Fibroblast of pulmonary artery (primary cell): ENCODE results near the gene CEP112.
A peak's percentile ranks its signal among the peaks of the same experiment; 100 is the strongest.
"Not testable (repeated sequence)": the region's sequence is repeated elsewhere in the genome, so short reads cannot be mapped to it uniquely, and the experiment has no call there.

Source experiments
- DNase-seq: peaks from one replicate; pipeline ENCODE4 v3.0.0-alpha.2; 2010; ENCODE audit warnings: low read depth
- H3K4me3 ChIP-seq: replicated peaks from 2 replicates; pipeline ENCODE4 v1.5.1; 2011; ENCODE audit warnings: low read depth, mild to moderate bottlenecking, control low read depth, low read length, moderate library complexity
- TF ChIP-seq, protein P1 (sequence below): IDR thresholded peaks from 2 replicates; pipeline ENCODE4 v1.5.1; 2011; ENCODE audit warnings: mild to moderate bottlenecking, control low read depth, low read length, inconsistent platforms; ENCODE audit errors: missing control alignments

CEP112 gene

DNA sequence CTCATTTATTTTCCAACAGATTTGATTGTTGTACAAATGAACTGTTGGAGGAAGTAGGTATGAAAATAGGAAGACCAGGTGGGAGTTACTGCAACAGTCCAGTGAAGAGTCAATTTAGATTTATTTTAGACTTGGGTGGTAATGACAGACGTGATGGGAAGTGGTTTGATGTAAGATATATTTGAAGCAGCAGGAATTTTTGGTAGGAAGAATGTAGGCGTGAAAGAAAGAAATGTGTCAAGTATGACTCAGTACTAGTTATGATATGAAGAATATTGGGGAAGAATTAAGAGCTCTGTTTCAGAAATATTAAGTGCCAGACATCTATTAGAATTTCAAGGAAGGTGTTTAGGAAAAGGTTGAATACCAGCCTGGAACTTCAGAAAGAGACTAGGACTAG is 382.6 kb downstream of the CEP112 start:
- DNase-seq = no peak
- TF ChIP-seq, protein P1, sequence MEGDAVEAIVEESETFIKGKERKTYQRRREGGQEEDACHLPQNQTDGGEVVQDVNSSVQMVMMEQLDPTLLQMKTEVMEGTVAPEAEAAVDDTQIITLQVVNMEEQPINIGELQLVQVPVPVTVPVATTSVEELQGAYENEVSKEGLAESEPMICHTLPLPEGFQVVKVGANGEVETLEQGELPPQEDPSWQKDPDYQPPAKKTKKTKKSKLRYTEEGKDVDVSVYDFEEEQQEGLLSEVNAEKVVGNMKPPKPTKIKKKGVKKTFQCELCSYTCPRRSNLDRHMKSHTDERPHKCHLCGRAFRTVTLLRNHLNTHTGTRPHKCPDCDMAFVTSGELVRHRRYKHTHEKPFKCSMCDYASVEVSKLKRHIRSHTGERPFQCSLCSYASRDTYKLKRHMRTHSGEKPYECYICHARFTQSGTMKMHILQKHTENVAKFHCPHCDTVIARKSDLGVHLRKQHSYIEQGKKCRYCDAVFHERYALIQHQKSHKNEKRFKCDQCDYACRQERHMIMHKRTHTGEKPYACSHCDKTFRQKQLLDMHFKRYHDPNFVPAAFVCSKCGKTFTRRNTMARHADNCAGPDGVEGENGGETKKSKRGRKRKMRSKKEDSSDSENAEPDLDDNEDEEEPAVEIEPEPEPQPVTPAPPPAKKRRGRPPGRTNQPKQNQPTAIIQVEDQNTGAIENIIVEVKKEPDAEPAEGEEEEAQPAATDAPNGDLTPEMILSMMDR = no peak
- no peak overlapping the region for H3K4me3 ChIP-seq

DNA sequence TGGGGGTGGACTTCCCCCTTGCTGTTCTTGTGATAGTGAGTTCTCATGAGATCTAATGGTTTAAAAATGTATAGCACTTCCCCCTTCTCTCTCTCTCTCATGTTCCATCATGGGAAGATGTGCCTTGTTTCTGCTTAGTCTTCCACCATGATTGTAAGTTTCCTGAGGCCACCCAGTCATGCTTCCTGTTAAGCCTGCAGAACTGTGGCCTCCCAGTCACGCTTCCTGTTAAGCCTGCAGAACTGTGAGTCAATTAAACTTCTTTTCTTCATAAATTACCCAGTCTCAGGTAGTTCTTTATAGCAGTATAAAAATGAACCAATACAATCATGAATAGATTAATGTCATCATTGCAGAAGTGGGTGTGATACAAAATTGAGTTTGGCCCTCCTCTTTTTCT is 383.4 kb downstream of the CEP112 start:
- not testable (repeated sequence) for DNase-seq, H3K4me3 ChIP-seq

DNA sequence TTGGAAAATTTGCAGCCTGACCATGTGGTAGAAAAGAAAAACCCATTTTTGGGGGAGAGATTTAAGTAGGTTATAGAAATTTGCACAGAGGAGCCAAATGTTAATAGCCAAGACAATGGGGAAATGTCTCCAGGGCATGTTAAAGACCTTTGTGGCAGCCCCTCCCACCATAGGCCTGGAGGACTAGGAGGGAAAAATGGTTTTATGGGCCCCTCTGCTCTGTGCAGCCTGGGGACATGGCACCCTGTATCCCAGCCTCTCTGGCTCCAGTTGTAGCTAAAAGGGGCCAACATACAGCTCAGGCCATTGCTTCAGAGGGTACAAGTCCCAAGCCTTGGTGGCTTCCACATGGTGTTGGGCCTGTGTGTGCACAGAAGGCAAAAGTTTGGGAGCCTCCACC is 384.6 kb downstream of the CEP112 start:
- H3K4me3 ChIP-seq = no peak overlapping the region
- DNase-seq = no peak
- TF ChIP-seq, protein P1 = no peak

DNA sequence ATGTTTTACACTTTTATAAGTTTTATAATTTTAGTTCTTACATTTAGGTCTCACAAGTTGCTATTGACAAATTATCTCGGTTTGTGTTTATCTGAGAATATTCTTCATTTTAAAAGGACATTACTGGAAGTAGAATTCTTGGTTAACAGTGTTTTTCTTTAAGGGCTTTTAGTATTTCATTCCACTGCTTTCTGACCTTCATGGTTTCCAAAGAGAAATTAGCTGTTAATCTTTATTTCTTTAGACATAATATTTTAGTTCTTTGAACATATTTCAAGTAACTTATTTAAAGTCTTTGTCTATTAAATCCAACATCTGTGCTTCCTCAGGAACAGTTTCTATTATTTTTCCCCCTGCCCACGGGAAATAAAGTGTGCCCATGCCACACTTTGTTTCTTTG is 390.4 kb downstream of the CEP112 start:
- DNase-seq = no peak
- no peak overlapping the region for H3K4me3 ChIP-seq
- TF ChIP-seq, protein P1 = no peak

DNA sequence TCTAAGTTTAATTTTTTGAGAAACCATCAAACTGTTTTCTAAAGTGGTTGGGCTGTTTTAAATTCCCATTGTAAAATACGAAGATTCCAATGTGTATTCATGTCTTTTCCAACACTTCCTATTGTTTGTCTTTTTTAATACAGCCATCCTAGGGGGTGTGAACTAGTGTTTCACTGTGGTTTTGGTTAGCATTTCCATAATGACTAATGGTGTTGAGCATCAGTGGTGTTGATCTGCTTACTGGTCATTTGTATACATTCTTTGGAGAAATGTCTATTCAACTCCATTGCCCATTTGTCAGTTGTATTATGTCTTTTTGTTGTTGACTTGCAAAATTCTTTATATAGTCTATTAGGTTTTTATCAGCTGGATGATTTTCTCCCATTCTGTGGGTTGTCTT is 391.3 kb downstream of the CEP112 start:
- TF ChIP-seq, protein P1 = no peak
- H3K4me3 ChIP-seq = no peak overlapping the region
- DNase-seq = no peak

DNA sequence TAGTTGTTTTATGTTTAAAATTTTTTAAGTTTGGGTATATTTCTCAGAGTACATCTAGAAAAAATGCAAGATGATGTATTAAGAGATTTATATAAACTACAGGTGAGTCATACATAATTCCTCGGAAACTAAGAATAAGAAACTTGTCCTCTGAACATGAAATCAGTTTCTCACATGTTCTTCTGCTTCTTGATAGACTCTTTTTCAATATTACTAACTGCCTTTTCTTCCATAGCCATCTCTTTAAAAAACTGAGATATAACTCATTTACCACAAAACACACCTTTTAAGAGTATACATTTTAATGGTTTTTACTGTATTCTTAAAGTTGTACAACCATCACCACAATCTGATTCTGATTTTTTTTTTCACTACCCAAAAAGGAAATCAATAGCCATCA is 392.1 kb downstream of the CEP112 start:
- no peak for DNase-seq
- TF ChIP-seq, protein P1 = no peak
- no peak overlapping the region for H3K4me3 ChIP-seq

DNA sequence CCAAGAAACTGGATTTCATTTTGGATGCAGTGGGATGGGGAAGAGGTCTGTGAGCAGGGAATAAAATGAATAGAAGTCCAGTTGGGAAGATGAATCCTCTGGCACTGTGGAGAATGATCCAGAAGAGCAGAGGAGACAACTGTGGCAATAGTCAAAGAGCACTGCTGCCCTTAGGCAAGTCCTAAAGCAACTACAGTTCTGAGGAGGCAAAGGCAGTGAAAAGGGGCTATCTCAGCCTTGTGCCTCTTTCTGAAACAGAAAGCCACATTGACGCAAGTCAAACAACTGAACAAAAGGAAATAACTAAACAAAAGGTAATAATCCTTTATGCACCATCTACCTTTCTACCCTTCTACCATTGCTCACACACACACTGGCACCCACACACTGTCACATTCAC is 392.5 kb downstream of the CEP112 start:
- H3K4me3 ChIP-seq = no peak overlapping the region
- TF ChIP-seq, protein P1 = no peak
- no peak for DNase-seq

DNA sequence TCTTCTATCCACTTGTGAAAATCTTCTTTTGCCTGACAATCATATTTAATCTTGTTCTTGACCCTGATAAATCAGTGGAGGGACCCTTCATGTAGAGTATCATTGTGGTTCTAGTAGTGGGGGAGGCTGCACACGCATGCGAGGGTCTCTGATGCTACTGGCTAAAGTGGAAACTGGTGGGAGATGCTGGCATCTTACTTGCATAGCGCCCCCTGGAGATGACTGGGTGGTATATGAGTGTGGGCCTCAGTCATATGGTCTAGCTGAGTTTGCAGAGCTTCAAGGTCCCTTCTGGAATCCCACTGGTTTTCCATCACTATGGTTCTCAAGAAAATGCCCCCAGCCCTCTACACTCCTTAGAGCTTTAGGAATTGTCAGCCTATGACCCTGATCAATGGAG is 394.1 kb downstream of the CEP112 start:
- DNase-seq = no peak
- H3K4me3 ChIP-seq = no peak overlapping the region
- TF ChIP-seq, protein P1 = peak; percentile 38
